ENCODE measurements around the gene GRAP2.
"Not testable (repeated sequence)": the region's sequence is repeated elsewhere in the genome, so short reads cannot be mapped to it uniquely, and the experiment has no call there.

GRAP2 gene

GRCh38 chr22:39967103-39967829 is 66.4 kb downstream of the GRAP2 start:
- DNase-seq (ENCODE audit: low read depth), result no peak

GRCh38 chr22:39967996-39968972 is 67.4 kb downstream of the GRAP2 start:
- DNase-seq (ENCODE audit: low read depth), result no peak

- DNase-seq (ENCODE audit: low read depth), result no peak
These were observed 69.9 kb downstream of the GRAP2 start for GRCh38 chr22:39970742-39971141.

GRCh38 chr22:39972641-39973040 is 71.8 kb downstream of the GRAP2 start:
- DNase-seq (ENCODE audit: low read depth), result no peak

GRCh38 chr22:39973656-39974055 is 72.8 kb downstream of the GRAP2 start:
- no peak for DNase-seq (ENCODE audit: low read depth)

GRCh38 chr22:39974065-39974464 is 73.2 kb downstream of the GRAP2 start:
- DNase-seq (ENCODE audit: low read depth), result no peak

- no peak for DNase-seq (ENCODE audit: low read depth)
These were observed 78.2 kb downstream of the GRAP2 start for GRCh38 chr22:39979048-39979447.

GRCh38 chr22:39979458-39979857 is 78.6 kb downstream of the GRAP2 start:
- DNase-seq (ENCODE audit: low read depth), result no peak

- DNase-seq (ENCODE audit: low read depth), result no peak
These were observed 79.7 kb downstream of the GRAP2 start for GRCh38 chr22:39980596-39980995.

GRCh38 chr22:39983346-39983745 is 82.5 kb downstream of the GRAP2 start:
- no peak for DNase-seq (ENCODE audit: low read depth)

GRCh38 chr22:39984006-39984405 is 83.1 kb downstream of the GRAP2 start:
- no peak for DNase-seq (ENCODE audit: low read depth)

- DNase-seq (ENCODE audit: low read depth), result no peak
These were observed 83.9 kb downstream of the GRAP2 start for GRCh38 chr22:39984746-39985145.

GRCh38 chr22:39985383-39986035 is 84.6 kb downstream of the GRAP2 start:
- no peak for DNase-seq (ENCODE audit: low read depth)

- DNase-seq (ENCODE audit: low read depth), result no peak
These were observed 87.7 kb downstream of the GRAP2 start for GRCh38 chr22:39988386-39989114.

- DNase-seq (ENCODE audit: low read depth), result no peak
These were observed 88.7 kb downstream of the GRAP2 start for GRCh38 chr22:39989633-39990032.

GRCh38 chr22:39990686-39991085 is 89.8 kb downstream of the GRAP2 start:
- DNase-seq (ENCODE audit: low read depth), result no peak

GRCh38 chr22:39991159-39991860 is 90.4 kb downstream of the GRAP2 start:
- no peak for DNase-seq (ENCODE audit: low read depth)

- no peak for DNase-seq (ENCODE audit: low read depth)
These were observed 91.4 kb downstream of the GRAP2 start for GRCh38 chr22:39992088-39992826.

GRCh38 chr22:39992894-39993293 is 92.0 kb downstream of the GRAP2 start:
- DNase-seq (ENCODE audit: low read depth), result not testable (repeated sequence)

- DNase-seq (ENCODE audit: low read depth), result no peak
These were observed 93.2 kb downstream of the GRAP2 start for GRCh38 chr22:39994041-39994565.
